Central memory CD8-positive, alpha-beta T cell (primary cell): Measurements from ENCODE around the gene LIN7A.

Experiments used
- ATAC-seq: fragments of 150-1000 bp; cut with Tn5 transposase; replicated peaks from 2 replicates; pipeline ENCODE4 v1.10.0; 2022; ENCODE audit warnings: mild to moderate bottlenecking, moderate FRiP score, moderate number of reproducible peaks; ENCODE audit not compliant: poor library complexity, severe bottlenecking; ENCODE audit errors: extremely low read depth
- DNase-seq, 2 donors: peaks; one replicate each; pipeline ENCODE4 v3.0.0; 2021; ENCODE audit warnings: low spot score in 2 of 2
- H3K27ac Mint-ChIP-seq: one replicate; pipeline ENCODE4 v1.8.0; 2022; ENCODE audit warnings: low read depth, mild to moderate bottlenecking, moderate library complexity, mixed read lengths
- H3K27me3 Mint-ChIP-seq: one replicate; pipeline ENCODE4 v1.8.0; 2022; ENCODE audit warnings: mixed read lengths
- H3K36me3 Mint-ChIP-seq: one replicate; pipeline ENCODE4 v1.8.0; 2022; ENCODE audit warnings: mild to moderate bottlenecking, moderate library complexity, mixed read lengths; ENCODE audit not compliant: insufficient read depth
- H3K4me1 Mint-ChIP-seq: one replicate; pipeline ENCODE4 v1.8.0; 2022; ENCODE audit warnings: mixed read lengths
- H3K4me3 Mint-ChIP-seq: one replicate; pipeline ENCODE4 v1.8.0; 2022; ENCODE audit warnings: mild to moderate bottlenecking, moderate library complexity, mixed read lengths
- H3K9me3 Mint-ChIP-seq: one replicate; pipeline ENCODE4 v1.8.0; 2022; ENCODE audit warnings: mixed read lengths

LIN7A gene

DNA sequence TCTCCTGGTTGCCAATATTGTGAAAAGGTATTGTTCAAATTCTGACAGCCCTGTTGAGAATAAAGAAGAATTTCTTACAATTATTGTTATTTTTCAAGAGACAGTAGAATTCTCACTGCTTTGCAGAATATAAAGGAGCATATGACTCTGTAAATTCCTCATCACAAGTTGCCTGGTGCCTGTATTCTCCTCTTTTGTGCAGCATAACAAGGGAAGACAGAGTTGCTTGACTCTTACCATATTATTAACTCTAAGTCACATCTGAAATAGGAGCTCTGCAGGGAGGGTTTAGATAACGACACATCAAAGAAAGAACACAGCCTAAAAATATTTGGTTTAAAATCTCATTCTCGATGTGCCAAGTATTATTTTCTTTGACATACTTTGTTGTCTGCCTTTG, 189.9 kb downstream of the LIN7A start:
- Mint-ChIP-seq H3K4me3 (no peak overlapping the region), H3K36me3 (peaks cover 4% of the 10 kb centered on the region), H3K9me3 (peaks cover 42% of the 10 kb centered on the region), H3K4me1 (no peaks in the 10 kb centered on the region), H3K27me3 (no peaks in the 10 kb centered on the region), H3K27ac (no peak overlapping the region)
- DNase-seq (no peak), ATAC-seq (no peak)

- Mint-ChIP-seq H3K9me3 (peaks cover 44% of the 10 kb centered on the region), H3K27me3 (no peaks in the 10 kb centered on the region), H3K4me3 (no peak overlapping the region), H3K27ac (no peak overlapping the region), H3K36me3 (peaks cover 1% of the 10 kb centered on the region), H3K4me1 (no peaks in the 10 kb centered on the region)
- no peak for DNase-seq
- ATAC-seq, result no peak
Measured at GRCh38 chr12:80745851-80746505, 191.8 kb downstream of the LIN7A start.
